ENCODE measurements around the gene ZC3H13.

- TF ChIP-seq CTCF (conservative IDR thresholded peaks at IDR 0.05; ENCODE audit: low read length) = no peak
- TF ChIP-seq EZH2phosphoT487 (IDR thresholded peaks at IDR 0.05; ENCODE audit: borderline replicate concordance, low read depth, low read length) = no peak
These were observed 121.3 kb downstream of the ZC3H13 start for GRCh38 chr13:45931211-45931610.

Data from OCI-LY7 (cell line).